ENCODE results near the gene DOCK1.

DOCK1 gene

DNA sequence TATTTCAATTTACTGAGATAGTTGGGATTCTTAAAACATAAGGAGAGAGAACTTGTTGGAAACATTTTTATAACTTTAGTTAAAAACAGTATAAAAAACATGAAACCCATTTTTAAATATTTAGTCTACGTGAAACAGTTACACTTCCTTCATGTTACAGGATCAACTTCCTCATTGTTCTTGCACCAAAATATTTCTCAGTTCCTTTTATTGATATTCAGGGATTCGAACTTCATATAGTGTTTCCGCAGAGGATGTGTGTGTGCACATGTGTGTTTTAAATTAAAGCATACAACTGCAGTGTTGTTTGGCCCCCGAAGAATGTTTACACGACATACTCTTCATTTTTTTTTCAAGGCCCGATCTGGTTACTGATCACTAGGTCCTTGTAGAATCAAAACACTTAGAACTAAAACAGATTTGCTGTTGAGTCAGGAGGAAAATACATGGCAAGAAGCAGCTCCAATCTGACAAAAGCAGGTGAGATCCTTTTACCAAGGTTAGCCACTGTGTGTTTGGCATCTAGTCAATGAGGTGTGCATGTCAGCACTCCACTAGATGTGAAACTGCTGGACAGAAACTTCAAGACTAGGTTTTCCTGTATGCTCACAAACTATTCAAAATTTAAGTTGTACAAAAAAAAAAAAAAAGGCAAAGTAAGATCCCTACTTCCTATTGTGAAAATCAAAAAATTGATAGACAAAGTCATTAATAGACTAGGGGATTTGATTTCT is 230.8 kb downstream of the DOCK1 start:
- DNase-seq (ENCODE audit: low read depth, low spot score), result no peak

- no peak for DNase-seq (ENCODE audit: low read depth, low spot score)
Measured at GRCh38 chr10:127137391-127137790, 232.2 kb downstream of the DOCK1 start.

GRCh38 chr10:127142136-127142535 is 236.9 kb downstream of the DOCK1 start:
- DNase-seq (ENCODE audit: low read depth, low spot score), result no peak

GRCh38 chr10:127142856-127143255 is 237.6 kb downstream of the DOCK1 start:
- DNase-seq (ENCODE audit: low read depth, low spot score), result no peak

DNA sequence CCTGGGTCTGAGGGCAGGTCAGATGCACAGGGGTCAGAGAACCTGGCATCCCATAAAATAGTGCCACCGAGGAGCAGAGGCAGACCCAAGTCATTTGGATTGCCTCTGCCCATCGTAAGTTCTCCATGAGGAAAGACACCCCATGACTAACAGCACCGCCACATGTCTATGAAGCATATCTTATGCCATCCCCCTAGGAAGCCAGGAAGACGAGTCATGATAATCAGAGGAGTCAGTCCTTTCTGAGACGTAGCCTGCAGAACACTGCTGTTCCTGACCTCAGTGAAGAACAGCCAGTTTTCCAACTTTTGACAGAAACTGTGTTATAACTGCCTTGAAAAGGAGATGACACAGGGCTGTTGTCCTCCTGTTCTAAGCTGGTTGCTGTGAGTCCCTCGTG is 239.9 kb downstream of the DOCK1 start:
- no peak for DNase-seq (ENCODE audit: low read depth, low spot score)

GRCh38 chr10:127146661-127147060 is 241.4 kb downstream of the DOCK1 start:
- DNase-seq (ENCODE audit: low read depth, low spot score), result no peak

- DNase-seq (ENCODE audit: low read depth, low spot score), result no peak
Measured at GRCh38 chr10:127148066-127148932, 243.1 kb downstream of the DOCK1 start.

GRCh38 chr10:127148933-127149220 is 243.6 kb downstream of the DOCK1 start:
- DNase-seq (ENCODE audit: low read depth, low spot score), result no peak

- no peak for DNase-seq (ENCODE audit: low read depth, low spot score)
Measured at GRCh38 chr10:127149501-127150081, 244.4 kb downstream of the DOCK1 start.

DNA sequence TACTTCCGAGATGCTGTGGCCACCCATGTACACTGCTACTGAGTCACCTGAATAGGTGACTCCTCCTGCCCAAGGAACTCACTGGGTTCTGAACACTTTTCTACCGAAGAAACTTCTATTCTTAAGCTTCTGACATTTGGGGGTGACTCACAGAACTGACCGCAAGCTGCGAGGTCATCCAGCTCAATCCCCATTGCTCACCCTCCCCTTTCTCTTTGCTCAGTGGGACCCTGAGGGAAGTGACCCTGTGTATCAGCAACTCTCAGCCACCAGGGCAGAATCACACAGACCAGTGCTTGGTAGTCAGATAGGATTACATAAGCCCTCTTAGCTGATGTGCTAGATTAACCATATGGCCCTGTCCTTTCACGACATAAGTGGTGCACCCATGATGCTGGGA is 244.9 kb downstream of the DOCK1 start:
- no peak for DNase-seq (ENCODE audit: low read depth, low spot score)

DNA sequence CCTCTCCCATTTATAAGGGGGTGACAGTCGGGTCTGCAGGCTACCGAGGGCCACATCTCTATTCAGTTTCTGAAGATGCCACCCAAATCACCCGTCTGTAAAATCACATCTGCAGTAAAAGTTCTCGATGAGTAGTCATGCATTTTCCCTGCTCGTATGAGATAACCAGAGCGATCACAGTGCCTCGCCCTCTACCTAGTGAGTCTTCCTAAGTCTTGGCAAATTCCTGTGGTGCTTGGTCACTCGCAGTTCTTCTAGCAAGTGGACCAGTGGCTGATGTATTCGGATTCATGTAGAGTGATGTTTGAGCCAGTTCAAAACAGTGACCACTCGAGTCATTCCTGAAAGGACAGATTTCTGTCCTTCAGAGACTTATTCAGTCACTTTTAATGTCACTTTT is 246.3 kb downstream of the DOCK1 start:
- DNase-seq (ENCODE audit: low read depth, low spot score), result no peak

DNA sequence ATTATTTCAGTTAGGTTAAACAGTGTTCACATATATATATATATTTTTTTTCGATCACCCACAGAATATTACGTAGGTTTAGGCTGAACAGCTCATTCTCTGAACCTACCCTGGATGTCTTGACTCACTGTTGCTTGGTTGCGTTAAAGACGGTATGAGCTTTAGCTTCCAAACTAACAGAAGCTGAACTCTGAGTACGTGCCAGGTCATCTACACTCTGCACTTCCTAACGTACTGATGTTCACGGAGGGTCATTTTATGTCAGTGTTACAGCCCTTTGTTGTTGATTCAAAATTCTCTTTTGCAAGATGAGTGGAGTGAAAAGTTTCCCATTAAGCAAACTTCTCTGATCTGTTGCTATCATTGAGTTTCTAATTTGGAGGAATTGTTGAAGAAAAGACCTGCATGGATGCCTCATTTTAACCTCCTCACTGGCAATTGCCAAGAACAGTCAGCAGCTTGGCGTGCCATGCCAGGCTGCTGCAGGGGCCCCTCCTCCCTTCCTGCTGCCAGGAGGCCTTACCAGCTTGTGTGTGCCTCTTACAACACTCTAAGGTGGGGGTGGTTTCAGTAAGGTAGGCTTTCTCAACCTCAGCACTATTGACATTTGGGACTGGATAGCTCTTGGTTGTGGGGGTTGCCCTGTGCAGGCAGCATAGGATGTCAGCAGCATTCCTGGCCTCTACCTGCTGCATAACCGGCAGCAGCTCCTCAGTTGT is 246.9 kb downstream of the DOCK1 start:
- DNase-seq (ENCODE audit: low read depth, low spot score), result no peak

DNA sequence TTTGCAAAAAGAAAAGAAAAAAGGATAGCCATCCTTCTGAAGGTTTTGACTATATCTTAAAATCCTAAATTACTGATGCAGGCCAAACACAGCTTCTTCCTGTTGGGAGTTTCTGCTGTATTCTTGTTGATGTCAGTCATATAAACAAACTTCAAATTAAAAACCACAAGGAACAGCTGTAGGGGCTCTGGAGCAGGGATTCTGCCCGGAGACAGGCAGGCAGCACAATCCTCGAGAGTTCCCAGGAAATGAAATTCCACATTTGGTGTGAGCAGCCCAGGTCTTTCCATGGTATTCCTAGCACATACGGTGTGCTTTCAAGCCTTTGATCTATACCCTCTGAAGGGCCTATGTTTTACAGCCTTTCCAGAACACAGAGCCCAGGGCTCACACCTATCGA is 248.0 kb downstream of the DOCK1 start:
- no peak for DNase-seq (ENCODE audit: low read depth, low spot score)

- no peak for DNase-seq (ENCODE audit: low read depth, low spot score)
Measured at GRCh38 chr10:127154831-127155620, 249.8 kb downstream of the DOCK1 start.

GRCh38 chr10:127157089-127157488 is 251.9 kb downstream of the DOCK1 start:
- DNase-seq (ENCODE audit: low read depth, low spot score), result no peak

GRCh38 chr10:127157506-127158200 is 252.4 kb downstream of the DOCK1 start:
- DNase-seq (ENCODE audit: low read depth, low spot score), result no peak

DNA sequence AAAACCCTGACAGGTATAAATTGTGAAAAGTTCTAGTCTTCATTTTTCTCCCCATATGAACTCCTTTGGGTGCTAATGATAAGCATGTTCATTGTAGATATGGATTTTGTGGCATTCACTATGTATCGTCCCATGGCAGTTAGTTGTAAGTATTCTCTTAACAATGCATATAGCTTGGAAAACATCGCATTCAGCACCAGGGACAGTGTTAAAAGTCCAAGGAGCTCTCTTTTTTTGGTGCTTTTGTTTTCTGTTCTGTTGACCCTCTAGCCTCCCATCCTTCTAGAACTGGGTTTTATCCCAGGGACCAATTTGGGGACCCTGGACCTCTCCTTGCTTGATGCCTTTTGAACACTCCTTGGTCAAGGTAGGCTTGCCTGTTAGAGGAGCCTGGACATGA is 253.4 kb downstream of the DOCK1 start:
- no peak for DNase-seq (ENCODE audit: low read depth, low spot score)

DNA sequence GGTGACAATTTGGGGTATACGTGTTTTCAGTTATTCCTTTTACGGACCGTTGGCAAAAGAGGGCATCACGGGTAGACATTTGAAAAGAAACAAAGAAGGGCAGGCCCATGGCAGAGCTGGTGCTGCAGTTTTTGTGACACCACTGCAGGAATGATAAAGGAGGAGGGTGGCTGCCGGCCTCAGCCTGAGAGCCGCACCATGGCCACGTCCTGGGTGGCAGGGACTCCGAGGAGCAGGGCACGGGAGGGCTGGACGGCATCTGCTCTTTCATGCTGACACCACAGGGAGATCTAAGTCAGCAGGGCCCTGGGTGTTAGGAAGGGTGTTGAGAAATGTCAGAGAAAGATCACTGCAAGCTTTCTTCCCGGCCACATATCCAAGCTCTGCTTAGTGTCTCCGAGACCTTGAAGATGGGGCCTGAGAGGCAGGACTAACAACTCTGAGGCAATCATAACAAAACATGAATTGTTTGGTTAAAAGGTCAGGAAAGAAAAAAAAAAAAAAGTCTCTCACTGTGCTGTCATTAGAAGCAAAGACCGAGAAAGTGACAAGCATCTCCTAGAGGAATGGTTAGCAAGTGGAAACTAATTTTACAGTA is 254.5 kb downstream of the DOCK1 start:
- no peak for DNase-seq (ENCODE audit: low read depth, low spot score)

- no peak for DNase-seq (ENCODE audit: low read depth, low spot score)
Measured at GRCh38 chr10:127161482-127161881, 256.3 kb downstream of the DOCK1 start.

GRCh38 chr10:127162841-127163240 is 257.6 kb downstream of the DOCK1 start:
- no peak for DNase-seq (ENCODE audit: low read depth, low spot score)
